SK-N-DZ (cell line): Measurements from ENCODE around the gene ADAM10.
A peak's percentile ranks its signal among the peaks of the same experiment; 100 is the strongest.

Source experiments
- DNase-seq: peaks from one replicate; pipeline ENCODE4 v3.0.0-alpha.2; 2015; ENCODE audit warnings: low spot score

The ADAM10 gene

DNA sequence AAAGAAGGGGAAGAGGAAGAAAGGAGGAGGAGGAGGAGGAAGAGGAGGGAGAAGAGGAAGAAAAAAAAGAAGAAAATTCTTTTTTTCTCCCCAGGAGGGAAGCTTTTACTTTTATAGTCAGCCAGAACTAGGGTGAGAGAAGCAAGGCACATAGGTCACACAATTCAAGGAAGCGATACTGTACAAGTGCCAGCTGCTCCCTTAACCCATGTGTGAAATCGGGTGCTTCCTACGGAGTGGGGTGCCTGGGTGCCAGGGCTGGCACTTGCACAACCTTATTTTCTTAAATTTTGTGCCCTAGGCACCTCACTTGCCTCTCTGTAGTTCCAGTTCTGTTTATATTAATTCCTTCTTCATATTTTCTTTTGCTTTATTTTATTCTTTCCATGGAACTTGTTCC, 167.3 kb downstream of the ADAM10 start:
- no peak for DNase-seq

DNA sequence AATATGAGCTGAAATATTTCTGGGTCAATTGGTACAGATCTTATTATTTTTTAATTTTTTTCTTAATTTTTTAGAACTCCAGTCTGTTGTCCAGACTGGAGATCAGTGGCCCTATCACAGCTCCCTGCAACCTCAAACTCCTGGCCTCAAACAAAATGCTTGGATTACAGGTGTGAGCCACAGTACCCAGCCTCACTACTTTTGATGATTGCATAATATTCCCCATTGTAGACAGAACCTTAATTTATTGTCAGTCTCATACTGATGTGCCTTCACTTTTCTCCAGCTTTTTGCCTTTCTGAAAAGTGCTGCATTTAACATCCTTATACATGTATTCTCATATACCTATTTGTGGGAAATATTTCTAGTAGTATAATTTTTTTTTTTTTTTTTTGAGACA, 172.8 kb downstream of the ADAM10 start:
- DNase-seq: no peak

DNA sequence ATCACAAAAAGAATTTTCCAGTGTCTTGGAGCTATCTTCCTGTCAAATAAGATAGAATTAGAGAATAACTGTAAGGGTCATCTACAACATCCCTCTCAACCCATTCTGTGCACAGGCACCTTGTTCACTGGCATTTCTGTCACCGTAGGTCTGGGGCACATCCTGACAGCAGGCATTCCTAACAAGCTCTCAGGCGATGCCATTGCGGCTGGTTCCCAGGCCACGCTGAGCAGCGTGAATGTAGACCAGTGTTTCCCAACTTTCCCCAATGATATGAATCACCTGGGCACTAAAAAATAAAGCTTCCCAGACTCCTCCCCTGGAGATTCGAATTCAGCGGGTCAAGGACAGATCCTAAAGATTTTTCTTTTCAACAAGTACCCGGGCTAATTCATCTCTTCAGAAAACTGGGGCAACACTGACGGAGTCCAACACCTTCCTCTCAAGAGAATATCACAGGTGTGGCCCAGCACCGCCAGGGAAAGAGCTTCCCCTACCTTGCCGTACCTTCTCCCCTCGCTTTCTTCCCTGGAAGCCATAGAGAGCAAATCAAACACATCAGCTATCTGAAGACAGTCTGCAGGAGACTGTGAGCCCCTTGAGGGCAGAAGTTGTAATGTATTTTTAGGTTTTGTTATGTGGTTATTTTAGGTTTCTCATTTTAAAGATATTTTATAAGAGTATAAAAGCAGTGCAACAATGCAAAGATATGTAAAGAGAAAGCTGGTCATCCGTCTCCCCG, 174.3 kb downstream of the ADAM10 start:
- DNase-seq: no peak

DNA sequence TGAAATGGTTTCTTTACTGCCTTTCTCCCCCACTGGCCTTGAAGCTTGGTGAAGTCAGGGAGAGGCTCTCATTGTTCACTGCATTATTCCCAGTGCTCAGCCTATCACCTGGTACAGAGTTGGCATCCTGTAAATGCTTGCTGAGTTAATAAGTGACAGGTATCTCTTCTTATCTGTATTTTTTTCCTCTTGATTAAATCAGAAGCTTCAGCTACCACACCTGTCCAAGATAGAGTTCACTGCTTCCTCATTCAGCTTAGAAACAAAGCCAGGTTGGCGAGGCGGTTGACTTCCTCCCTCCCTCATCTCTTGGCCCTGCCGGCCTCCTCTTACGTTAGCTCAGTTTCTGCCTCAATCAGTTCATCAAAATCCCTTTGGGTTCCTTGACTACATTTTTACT, 174.9 kb downstream of the ADAM10 start:
- no peak for DNase-seq

DNA sequence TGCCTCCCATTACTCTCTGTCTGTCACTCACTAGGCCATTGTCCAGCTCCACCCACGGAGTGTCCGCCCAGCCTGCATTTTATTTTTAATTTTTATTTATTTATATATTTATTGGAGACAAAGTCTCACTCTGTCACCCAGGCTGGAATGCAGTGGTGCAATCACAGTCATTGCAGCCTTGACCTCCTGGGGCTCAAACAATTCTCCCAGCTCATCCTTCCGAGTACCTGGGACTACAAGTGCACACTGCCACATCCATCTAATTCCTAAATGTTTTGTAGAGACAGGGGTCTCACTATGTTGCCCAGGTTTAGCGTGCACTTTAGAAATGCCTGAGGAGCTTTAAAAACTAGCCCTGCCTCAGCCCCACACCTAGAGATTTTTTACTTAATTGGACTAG, 176.2 kb downstream of the ADAM10 start:
- DNase-seq: no peak

DNA sequence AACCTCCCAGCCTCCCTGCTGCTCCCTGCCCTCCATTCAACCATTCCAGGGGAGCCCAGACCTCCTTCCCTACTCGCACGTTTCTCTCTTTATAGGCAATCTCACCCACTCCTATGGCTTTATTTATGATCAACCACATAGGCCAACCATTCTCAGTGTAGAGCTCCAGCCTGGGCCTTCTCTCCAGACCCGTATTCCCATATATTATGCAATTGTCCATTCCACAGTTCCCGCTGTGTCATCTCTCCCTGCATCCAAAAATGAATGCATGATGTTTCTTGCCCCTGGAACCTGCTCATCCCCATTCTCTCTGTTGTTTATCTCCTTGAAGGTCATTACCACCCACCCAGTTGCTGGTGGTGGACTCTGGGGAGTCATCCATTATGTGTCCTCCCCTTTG, 177.0 kb downstream of the ADAM10 start:
- DNase-seq: no peak

DNA sequence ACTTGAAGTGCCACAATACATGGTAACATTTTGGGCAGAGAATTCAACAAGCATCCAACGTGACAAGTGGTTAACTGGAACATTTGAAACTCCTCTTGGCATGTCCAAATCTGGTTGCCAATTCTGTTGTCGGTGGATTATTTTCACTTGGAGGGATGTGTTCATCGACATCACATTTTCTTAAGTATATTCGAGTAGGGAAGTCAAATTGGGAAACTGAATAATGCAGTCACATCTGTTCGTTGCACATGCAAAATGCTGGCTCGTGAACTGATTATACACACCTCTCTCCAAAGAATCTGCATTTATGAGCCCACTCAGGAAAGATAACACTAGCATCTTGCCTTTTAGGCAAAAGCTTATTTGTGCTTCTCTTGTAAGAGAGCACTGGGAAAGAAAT, 178.0 kb downstream of the ADAM10 start:
- no peak for DNase-seq

DNA sequence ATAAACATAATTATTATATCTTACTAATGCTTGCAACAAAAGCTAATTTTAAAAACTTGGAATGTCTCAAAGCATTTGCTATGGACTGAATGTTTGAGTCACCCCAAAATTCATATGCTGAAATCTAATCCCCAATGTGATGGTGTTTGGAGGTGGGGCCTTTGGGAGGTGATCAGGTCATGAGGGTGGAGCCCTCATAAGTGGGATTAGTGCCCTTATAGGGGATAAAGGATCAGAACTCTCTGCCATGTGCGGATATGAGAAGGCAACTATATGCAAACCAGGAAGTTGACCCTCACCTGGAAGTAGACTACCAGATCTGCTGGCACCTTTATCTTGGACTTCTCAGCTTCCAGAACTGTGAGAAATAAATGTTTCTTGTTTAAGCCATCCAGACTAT, 180.1 kb downstream of the ADAM10 start:
- no peak for DNase-seq

DNA sequence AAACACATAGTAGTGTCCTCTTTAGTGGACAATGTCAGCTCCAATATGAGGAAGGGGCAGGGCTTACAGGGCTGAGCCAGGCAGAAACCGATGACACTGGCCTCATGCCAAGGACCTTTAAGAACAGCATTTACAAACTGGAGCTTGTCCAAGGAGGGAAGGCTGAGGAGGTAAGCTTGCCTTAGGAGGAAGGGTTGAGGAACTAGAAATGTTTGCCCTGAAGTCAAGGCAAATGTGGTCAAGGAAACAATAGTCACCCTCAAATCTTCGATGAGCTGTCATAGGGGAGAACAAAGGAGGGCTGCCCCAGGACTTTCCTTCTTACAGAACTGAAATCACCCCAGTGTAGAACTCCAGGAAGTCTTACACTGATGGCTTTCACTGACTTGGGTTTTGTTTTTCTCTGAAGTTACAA, 181.3 kb downstream of the ADAM10 start:
- no peak for DNase-seq

DNA sequence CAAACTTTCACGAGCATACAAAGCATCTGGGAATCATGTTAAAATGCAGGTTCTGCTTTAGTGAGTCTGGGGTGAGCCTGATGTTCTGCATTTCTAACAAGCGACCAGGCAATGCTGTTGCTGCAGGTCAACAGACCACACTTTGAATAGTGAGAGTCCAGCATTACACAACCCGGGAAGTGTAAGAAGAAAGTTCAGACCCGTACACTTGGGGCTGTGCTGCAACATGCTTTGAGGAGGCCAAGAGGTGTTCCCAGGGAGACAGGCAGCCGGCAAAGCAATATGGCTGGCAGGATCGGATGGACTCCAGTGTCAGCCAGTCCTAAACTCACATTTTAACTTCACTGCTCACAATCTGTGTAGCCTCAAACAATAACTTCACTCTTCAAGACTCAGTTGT, 183.5 kb downstream of the ADAM10 start:
- no peak for DNase-seq

DNA sequence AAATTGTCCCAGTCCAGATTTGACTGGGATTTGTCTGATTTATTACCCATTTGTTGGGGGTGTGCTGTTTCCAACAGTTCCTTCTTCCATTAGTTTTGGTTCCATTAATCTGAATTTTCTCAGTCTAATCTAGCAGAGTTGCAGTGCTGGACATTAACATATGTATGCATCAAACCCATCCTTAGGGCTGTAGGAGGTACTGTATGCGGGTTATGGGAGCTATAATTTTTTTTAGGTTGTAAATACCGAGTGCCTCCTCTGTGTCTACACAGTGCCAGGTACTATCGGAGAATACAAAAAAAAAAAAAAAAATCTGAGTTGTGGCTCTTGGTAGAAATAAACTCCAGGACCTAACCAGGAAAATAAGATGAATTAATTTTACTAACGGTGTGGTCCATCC, 183.9 kb downstream of the ADAM10 start:
- DNase-seq: no peak

DNA sequence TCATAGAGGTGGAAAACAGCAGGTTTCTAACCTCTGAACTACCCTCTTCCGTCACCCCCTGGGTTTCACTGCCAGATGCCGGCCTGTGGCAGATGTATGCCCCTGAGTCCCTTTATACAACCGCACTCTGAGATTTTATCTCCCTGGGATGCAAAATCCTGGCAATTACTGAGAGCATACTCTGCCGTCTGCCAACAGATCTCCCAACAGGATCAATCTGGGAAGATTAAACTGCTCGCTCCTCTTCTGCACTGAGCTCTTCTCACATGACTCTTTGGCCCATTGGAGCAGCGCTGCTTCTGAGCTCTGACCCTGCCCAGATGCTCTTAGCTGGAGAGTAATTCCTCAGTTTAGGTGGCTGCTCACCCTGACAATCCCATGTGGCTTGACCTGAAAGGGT, 184.5 kb downstream of the ADAM10 start:
- DNase-seq: peak; percentile 41

DNA sequence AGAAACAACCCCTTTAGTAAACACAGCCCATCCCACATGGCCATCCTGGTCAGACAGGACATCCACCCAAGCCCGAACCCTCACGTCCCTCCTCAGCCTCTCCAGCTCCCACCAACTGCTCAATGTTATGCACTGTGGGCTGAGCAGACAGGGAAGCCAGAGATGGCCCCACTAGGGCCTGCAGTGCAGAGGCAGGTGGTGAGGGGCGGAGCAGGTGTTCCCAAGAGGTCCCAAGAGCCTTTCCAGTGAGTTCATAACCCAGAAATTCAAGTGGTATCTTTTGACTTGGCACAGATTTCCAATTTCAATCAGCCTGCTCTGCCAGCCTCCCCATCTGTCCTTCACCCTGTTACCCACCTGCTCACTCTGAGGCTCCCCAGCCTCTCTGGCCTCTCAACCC, 187.4 kb downstream of the ADAM10 start:
- DNase-seq: no peak

DNA sequence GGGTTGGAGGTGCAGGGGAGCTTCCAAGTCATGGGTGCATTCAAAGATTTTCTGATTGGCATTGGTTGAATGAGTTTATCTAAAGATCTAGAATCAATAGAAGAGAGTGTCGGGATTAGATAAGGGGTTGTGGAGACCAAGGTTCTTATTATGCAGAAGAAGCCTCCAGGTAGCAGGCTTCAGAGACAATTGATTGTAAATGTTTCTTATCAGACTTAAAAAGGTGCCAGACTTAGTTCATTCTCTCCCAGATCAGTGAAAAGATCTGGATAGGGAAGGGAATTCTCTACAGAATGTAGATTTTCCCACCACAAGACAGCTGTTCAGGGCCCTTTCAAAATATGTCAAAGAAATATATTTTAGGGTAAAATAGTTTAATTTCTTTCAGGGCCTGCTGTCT, 188.2 kb downstream of the ADAM10 start:
- DNase-seq: no peak

DNA sequence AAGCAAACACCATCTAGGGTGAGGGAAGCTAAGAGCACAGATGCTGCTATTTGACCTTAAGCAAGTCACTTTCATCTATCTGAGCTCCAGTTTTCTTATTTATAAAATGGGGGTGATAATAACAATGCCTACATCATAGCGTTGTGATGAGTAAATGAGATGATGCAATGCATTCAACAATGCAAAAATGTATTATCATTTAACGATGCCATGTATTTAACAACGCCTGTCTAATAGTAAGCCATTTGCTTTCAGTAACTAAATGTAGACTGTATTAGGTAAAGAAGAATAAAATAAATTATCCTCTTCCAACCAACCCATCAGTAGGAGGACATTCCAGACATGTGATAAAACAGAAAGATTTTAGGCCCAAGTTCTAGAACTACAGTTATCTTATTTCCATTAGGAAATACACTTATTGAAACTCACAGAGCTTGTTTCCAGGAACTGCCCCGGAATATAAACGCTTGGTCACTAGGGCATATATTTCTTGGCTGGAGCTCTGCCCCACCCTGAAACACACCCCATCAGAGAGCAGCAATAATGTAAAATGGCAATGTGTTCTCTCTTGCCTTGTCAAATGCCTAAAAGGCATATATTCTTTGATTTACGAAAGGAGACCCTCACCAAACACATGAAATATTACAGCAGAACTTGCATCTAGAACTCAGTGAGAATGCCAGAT, 189.5 kb downstream of the ADAM10 start:
- no peak for DNase-seq

DNA sequence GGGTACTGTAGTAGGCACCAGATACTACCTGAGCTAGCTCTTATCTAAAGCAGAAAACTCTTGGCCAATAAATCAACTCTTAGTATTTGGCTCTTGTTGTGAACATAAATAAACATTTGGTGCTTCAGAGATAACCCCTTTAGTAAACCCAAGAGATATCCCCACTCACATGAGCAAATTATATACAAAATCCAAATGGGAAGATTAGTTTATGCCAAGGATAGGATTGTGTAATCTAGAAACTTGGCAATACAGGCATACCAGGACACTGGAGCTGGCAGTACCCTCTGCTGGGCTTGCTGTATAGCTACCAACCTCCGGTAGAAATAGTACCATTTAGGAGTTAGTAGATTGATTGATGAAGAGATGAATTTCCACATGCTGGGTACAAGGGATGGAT, 190.7 kb downstream of the ADAM10 start:
- DNase-seq: no peak

DNA sequence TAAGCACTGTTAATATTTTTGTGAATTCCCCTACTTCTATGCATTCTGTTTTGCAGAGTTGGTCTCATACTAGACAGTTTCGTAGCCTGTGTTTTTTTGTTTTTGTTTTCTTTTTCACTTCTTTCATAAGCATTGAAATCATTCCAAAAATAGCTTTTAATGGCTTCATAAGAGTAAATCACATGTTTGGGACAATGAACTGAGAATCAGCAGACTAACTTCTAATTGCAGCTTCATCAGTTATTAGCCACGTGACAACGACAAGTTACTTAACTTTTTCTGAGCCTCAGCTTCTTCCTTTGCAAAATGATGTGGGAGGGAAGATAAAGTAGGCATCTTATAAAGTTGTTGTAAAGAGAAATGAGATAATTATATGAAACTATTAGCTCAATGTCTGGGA, 193.0 kb downstream of the ADAM10 start:
- no peak for DNase-seq

DNA sequence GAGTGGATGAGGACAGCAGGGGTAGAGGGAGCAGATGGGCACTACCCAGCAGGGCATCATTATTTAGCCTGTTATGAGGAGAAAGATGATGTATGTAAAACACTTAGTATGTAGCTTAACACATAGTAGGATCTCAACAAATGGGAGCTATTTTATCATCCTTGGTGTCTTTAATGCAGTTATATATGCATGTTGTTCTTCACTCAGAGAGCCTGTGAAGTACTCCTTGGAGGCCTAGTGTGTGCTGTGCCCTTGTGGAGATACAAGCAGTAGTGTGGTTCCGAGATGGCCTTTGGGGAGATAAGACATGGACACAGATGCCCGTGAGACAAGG, 193.5 kb downstream of the ADAM10 start:
- no peak for DNase-seq

DNA sequence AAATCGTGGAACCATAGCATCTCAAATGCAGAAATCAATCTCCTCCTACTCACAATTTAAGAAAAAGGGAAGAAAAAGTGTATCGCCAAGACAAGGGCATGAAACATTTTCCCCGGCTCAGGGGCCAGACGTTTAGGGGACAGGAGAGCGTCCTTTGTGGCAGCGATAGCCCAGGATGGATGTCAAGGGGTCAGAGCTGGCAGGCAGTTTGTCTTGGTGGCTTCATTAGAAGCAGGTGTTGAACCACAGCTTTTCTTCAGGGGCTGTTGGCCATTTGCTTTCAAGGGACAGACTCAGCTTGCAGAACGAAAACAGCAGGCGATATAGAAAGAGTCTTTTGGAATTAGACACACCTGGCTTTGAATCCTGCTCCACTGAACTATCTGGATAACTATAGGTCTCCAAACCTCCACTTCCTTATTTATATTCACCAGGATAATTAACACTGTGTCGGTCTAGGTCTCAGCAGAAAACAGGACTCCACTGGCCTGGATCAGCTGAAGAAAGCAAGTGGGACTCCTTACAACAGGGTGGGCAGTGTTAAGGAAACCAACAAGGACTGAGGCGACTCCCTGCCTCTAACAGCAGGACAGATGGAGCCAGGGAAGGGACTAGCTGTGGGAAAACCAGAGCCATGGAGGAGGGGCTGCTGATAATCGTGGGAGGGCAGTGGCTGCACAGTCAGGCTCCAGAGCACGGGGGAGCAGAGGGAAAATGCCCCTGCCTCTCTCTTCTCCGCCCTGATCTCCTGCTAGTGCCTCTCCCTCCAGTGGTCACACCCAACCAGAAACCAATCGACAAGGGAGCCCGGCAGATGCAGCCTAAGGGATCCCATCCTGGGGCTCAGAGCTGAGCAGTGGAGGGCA, 194.1 kb downstream of the ADAM10 start:
- DNase-seq: peak; percentile 62

DNA sequence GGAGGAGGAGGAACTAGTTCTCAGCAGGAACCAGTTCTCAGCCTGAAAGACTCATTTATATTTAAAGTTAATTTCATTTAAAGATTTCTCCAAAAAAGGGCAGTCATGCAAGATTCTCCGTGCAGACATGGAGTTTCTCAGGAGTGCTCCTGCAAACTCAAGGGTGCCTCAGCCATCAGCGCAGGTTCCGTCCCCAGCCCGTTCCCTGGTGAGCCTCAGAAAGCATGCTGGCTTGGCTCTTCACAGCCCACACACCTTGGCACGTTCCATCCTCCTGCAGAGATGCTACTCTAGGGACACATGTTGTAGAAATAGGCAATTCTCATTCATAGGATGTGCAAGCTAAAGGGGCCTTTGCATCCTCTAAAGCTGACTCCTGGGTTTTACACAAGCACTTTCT, 194.7 kb downstream of the ADAM10 start:
- no peak for DNase-seq

DNA sequence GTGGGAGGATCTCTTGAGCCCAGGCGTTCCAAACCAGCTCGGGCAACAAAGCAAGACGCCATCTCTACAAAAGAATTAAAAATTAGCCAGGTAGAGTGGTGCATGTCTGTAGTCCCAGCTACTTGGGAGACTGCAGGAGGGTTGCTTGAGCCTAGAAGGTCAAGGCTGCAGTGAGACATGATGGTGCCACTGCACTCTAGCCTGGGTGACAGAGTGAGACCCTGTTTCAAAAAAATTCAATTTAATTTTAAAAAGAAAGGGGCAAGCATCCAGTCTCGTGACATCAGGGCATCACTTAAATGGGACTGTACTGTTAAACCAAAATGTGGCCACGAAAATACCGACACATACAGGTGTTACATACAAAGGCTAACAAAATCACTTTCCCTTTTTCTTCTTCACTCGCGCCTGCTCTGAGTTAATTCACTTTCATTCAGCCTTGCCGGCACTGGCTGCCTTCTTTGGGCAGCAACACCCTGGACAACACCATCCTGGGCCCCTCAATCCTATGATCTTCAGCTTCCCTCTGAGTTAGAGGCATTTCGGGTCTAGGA, 196.1 kb downstream of the ADAM10 start:
- DNase-seq: no peak
